ENCODE data around the gene CLDN3. TPM values are rescaled to one million over a fixed set of nuclear protein-coding genes. Genes with fewer than 3 reads are reported as not detected.

CLDN3 gene
- total and polyA plus RNA-seq, 10 of the 15 experiments (the other 5 are each of a cell fraction or from before 2014, with no cell fraction given), result 0.05 TPM; not detected in 9

DNA sequence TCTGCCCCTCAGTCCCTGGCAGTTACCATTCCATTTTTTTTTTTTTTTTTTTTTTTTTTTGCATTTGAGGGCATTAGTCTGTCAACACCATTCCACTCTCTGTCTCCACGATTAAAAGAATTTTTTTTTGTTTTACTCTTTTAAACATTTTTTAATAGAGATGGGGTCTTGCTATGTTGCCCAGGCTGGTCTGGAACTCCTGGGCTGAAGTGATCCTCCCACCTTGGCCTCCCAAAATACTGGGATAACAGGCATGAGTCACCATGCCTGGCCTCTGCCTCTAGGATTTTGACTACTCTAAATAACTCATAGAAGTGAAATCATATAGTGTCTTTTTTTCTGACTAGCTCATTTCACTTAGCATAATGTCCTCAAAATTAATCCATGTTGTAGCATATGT is 16.5 kb upstream of the CLDN3 start:
- Histone ChIP-seq H2AFZ (ENCODE audit: control insufficient read depth, low read depth, low read length) (no peak overlapping the region), H3K9me3 (replicated peaks; ENCODE audit: control insufficient read depth, insufficient read depth, low read length) (no peaks in the 10 kb centered on the region; the same call in 2 of the 3 replicates), H3K27me3 (replicated peaks in 1 of 2; ENCODE audit: control insufficient read depth in 2 of 2, insufficient read depth in 2 of 2, low read length in 1 of 2) (no peaks in the 10 kb centered on the region), H4K20me1 (ENCODE audit: control insufficient read depth, insufficient read depth) (no peaks in the 10 kb centered on the region), H3K79me2 (ENCODE audit: control insufficient read depth, insufficient read depth, low read length) (no peaks in the 10 kb centered on the region), H3K4me2 (ENCODE audit: control insufficient read depth, insufficient read depth) (no peak overlapping the region), H3K36me3 (ENCODE audit: control insufficient read depth in 2 of 2, insufficient read depth in 2 of 2, low read length in 1 of 2) (no peaks in the 10 kb centered on the region), H3K27ac (ENCODE audit: control insufficient read depth, insufficient read depth) (no peak overlapping the region), H3K9ac (ENCODE audit: control insufficient read depth, insufficient read depth, low read length) (no peak overlapping the region), H3K4me1 (ENCODE audit: control insufficient read depth, insufficient read depth, low read length) (no peaks in the 10 kb centered on the region), H3K4me3 (no peak overlapping the region)
- FAIRE-seq (no peak), ATAC-seq (no peak), DNase-seq (ENCODE audit: low read depth, low spot score) (no peak)
- intact Hi-C loops (cut with micrococcal nuclease; ENCODE audit: unreplicated experiment) (no loop called here), in situ Hi-C loops (cut with MboI) (no loop called here)
- ChIA-PET SMC1A (ENCODE audit: uncharacterized antibody, unreplicated experiment) (no interaction called here), POLR2A (no interaction called here), RAD21 (ENCODE audit: unreplicated experiment) (no interaction called here), CTCF (no interaction called here)
- TF ChIP-seq, protein P1, sequence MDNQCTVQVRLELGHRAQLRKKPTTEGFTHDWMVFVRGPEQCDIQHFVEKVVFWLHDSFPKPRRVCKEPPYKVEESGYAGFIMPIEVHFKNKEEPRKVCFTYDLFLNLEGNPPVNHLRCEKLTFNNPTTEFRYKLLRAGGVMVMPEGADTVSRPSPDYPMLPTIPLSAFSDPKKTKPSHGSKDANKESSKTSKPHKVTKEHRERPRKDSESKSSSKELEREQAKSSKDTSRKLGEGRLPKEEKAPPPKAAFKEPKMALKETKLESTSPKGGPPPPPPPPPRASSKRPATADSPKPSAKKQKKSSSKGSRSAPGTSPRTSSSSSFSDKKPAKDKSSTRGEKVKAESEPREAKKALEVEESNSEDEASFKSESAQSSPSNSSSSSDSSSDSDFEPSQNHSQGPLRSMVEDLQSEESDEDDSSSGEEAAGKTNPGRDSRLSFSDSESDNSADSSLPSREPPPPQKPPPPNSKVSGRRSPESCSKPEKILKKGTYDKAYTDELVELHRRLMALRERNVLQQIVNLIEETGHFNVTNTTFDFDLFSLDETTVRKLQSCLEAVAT (IDR thresholded peaks at IDR 0.05), result no peak
- TF ChIP-seq ZNF274 (IDR thresholded peaks at IDR 0.05; ENCODE audit: insufficient read depth, insufficient read length), result no peak
- TF ChIP-seq BRCA1 (IDR thresholded peaks at IDR 0.05; ENCODE audit: low read depth, low read length), result no peak
- no peak for TF ChIP-seq ZZZ3 (IDR thresholded peaks at IDR 0.05; ENCODE audit: control insufficient read depth, insufficient read length, low read depth)
- BruUV-seq (replicated peaks), result no TSS peak
- 44% methylated on average over 1 of the region's 1 CpG for WGBS (ENCODE audit: insufficient coverage, insufficient replicate concordance, low lambda C conversion rate, missing lambda C conversion rate)

DNA sequence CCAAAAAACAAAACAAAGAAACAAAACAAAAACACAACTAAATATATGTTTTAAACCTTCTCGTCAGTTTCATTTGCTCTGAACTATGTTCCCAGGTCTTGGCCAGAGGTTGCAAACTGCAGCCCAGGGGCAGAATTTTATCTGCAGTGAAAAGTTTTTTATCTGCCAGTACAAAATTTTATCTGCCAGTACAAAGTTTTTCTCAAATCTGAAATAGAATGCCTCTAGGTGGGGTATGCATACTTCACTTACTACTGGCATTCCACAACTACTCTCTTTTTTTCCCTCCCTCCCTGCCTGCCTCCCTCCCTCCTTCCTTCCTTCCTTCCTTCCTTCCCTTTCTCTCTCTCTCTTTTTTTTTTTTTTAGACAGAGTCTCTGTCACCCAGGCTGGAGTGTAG is 9.4 kb upstream of the CLDN3 start:
- DNase-seq (ENCODE audit: low read depth, low spot score), result no peak
- Histone ChIP-seq H3K9me3 (replicated peaks; ENCODE audit: control insufficient read depth, insufficient read depth, low read length) (no peaks in the 10 kb centered on the region; the same call in 2 of the 3 replicates), H3K79me2 (ENCODE audit: control insufficient read depth, insufficient read depth, low read length) (no peaks in the 10 kb centered on the region), H3K4me2 (ENCODE audit: control insufficient read depth, insufficient read depth) (no peak overlapping the region), H2AFZ (ENCODE audit: control insufficient read depth, low read depth, low read length) (no peak overlapping the region), H3K4me3 (no peak overlapping the region), H3K27ac (ENCODE audit: control insufficient read depth, insufficient read depth) (no peak overlapping the region), H3K9ac (ENCODE audit: control insufficient read depth, insufficient read depth, low read length) (no peak overlapping the region), H4K20me1 (ENCODE audit: control insufficient read depth, insufficient read depth) (no peaks in the 10 kb centered on the region), H3K27me3 (replicated peaks in 1 of 2; ENCODE audit: control insufficient read depth in 2 of 2, insufficient read depth in 2 of 2, low read length in 1 of 2) (no peaks in the 10 kb centered on the region), H3K36me3 (ENCODE audit: control insufficient read depth in 2 of 2, insufficient read depth in 2 of 2, low read length in 1 of 2) (no peaks in the 10 kb centered on the region), H3K4me1 (ENCODE audit: control insufficient read depth, insufficient read depth, low read length) (peaks cover 3% of the 10 kb centered on the region; the same call in 1 of the 2 replicates)
- FAIRE-seq, result no peak
- in situ Hi-C loops (cut with MboI) (no loop called here), intact Hi-C loops (cut with micrococcal nuclease; ENCODE audit: unreplicated experiment) (no loop called here)
- 38% methylated on average over 1 of the region's 1 CpG for WGBS (ENCODE audit: insufficient coverage, insufficient replicate concordance, low lambda C conversion rate, missing lambda C conversion rate)
- ChIA-PET RAD21 (ENCODE audit: unreplicated experiment) (no interaction called here), CTCF (no interaction called here), SMC1A (ENCODE audit: uncharacterized antibody, unreplicated experiment) (no interaction called here), POLR2A (no interaction called here)
- ATAC-seq, result no peak
- BruUV-seq (replicated peaks), result no TSS peak
- TF ChIP-seq JUND (IDR thresholded peaks at IDR 0.05; ENCODE audit: low read depth, low read length) (no peak), ETV6 (conservative IDR thresholded peaks at IDR 0.05 in 1 of 2, IDR thresholded peaks at IDR 0.05 in 1 of 2; ENCODE audit: borderline replicate concordance in 1 of 2, low read depth in 1 of 2) (no peak), RB1 (IDR thresholded peaks at IDR 0.05; ENCODE audit: borderline replicate concordance) (no peak), BCLAF1 (IDR thresholded peaks at IDR 0.05) (no peak), PML (IDR thresholded peaks at IDR 0.05; ENCODE audit: low read length) (no peak)
- TF ChIP-seq, protein P2, sequence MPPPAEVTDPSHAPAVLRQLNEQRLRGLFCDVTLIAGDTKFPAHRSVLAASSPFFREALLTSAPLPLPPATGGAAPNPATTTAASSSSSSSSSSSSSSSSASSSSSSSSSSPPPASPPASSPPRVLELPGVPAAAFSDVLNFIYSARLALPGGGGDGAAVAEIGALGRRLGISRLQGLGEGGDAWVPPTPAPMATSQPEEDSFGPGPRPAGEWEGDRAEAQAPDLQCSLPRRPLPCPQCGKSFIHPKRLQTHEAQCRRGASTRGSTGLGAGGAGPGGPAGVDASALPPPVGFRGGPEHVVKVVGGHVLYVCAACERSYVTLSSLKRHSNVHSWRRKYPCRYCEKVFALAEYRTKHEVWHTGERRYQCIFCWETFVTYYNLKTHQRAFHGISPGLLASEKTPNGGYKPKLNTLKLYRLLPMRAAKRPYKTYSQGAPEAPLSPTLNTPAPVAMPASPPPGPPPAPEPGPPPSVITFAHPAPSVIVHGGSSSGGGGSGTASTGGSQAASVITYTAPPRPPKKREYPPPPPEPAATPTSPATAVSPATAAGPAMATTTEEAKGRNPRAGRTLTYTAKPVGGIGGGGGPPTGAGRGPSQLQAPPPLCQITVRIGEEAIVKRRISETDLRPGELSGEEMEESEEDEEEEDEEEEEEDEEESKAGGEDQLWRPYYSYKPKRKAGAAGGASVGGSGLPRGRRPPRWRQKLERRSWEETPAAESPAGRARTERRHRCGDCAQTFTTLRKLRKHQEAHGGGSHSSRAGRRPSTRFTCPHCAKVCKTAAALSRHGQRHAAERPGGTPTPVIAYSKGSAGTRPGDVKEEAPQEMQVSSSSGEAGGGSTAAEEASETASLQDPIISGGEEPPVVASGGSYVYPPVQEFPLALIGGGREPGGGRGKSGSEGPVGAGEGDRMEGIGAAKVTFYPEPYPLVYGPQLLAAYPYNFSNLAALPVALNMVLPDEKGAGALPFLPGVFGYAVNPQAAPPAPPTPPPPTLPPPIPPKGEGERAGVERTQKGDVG (CRISPR knock-in tag; IDR thresholded peaks at IDR 0.05), result no peak

Data from GM12878 (cell line).